Measurements from ENCODE around the gene ELAVL2. TPM values are rescaled to one million over a fixed set of nuclear protein-coding genes. Genes with fewer than 3 reads are reported as not detected.

ELAVL2 gene
- total RNA-seq, 1 experiment from 2014 or later = 16.8 TPM

DNA sequence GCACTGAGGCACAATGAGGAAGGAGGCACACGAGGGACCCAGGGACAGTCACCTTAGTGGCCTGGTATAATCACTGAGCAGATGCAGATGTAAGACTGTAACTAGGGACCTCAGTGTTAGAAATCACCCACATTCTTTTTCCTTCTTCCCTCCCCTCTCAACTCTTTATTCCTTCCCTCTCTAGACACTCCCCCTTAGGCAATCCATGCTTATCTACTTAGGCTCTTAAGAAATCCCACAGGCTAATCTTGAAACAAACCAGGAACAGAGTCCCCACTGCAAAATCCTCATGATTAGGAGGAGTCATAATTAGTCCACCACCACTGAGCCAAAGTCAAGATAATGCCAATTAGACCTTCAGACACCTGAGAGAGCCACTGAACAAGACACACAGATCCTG, 84.7 kb downstream of the ELAVL2 start:
- no CpG with 5 or more reads among the region's 1 CpG for WGBS (ENCODE audit: extremely low coverage, insufficient read length, low lambda C conversion rate)
- Histone ChIP-seq H3K27me3 (ENCODE audit: insufficient read depth, low read length) (no peaks in the 10 kb centered on the region), H3K9me3 (ENCODE audit: control insufficient read depth, low read depth, low read length) (no peaks in the 10 kb centered on the region), H3K4ac (ENCODE audit: low read depth, low read length) (no peak overlapping the region), H2BK12ac (ENCODE audit: insufficient read length, low read depth, low read length) (no peak overlapping the region), H2BK20ac (ENCODE audit: low read depth, low read length, poor library complexity, severe bottlenecking) (no peak overlapping the region), H3K79me1 (ENCODE audit: insufficient read depth, low read depth, low read length, poor library complexity, severe bottlenecking) (peaks cover 4% of the 10 kb centered on the region), H3K4me1 (ENCODE audit: insufficient read depth, low read length) (peaks cover 49% of the 10 kb centered on the region), H4K5ac (ENCODE audit: insufficient read length, low read depth, low read length) (no peak overlapping the region), H3K14ac (ENCODE audit: insufficient read depth, low read length) (no peak overlapping the region), H3K23ac (ENCODE audit: insufficient read length, low read depth, low read length) (no peak overlapping the region), H3K9ac (ENCODE audit: extremely low read depth, insufficient read length, low read length) (no peak overlapping the region), H4K20me1 (ENCODE audit: control insufficient read depth, insufficient read depth, insufficient read length) (no peaks in the 10 kb centered on the region), H3T11ph (ENCODE audit: low read length) (no peak overlapping the region), H2BK15ac (ENCODE audit: low read depth, low read length) (no peak overlapping the region), H3K56ac (ENCODE audit: insufficient read length, low read depth, low read length) (no peak overlapping the region), H3K23me2 (ENCODE audit: insufficient read length, low read depth, low read length, poor library complexity, severe bottlenecking) (no peaks in the 10 kb centered on the region), H2AFZ (ENCODE audit: low read length) (no peak overlapping the region), H3K18ac (ENCODE audit: insufficient read length, low read depth, low read length) (no peak overlapping the region), H2AK5ac (ENCODE audit: insufficient read length, low read length) (no peak overlapping the region), H3K4me2 (ENCODE audit: insufficient read depth, insufficient read length, low read length) (peak overlapping the region; percentile 63), H4K8ac (replicated peaks; ENCODE audit: insufficient read length, low read depth, low read length) (no peak overlapping the region), H3K79me2 (ENCODE audit: insufficient read depth, low read length) (peaks cover 35% of the 10 kb centered on the region; the same call in 1 of the 2 replicates), H2BK120ac (ENCODE audit: low read depth, low read length, poor library complexity, severe bottlenecking) (no peak overlapping the region), H3K27ac (ENCODE audit: insufficient read length, low read depth, low read length) (peak overlapping the region; percentile 79), H4K91ac (ENCODE audit: insufficient read length, low read depth, low read length) (no peak overlapping the region), H2BK5ac (ENCODE audit: insufficient read length, low read length) (no peak overlapping the region)
- Mint-ChIP-seq H3K9me3 (no peaks in the 10 kb centered on the region), H3K4me1 (peaks cover 70 to 79% of the 10 kb centered on the region in 2 experiments), H3K4me3 (peak overlapping the region in 1 of 2 experiments; percentile 64; a peak in 3 of 5 replicates), H3K27ac (peak overlapping the region; percentile 88 to 97 (median 93)), H3K27me3 (ENCODE audit: low read depth) (no peaks in the 10 kb centered on the region), H3K36me3 (ENCODE audit: insufficient read depth in 1 of 3, low read depth in 3 of 3) (peaks cover 0 to 3% (median 0%) of the 10 kb centered on the region in 3 experiments; a peak in 2 of 7 replicates)
- no peak for DNase-seq
- TF ChIP-seq, protein P1, sequence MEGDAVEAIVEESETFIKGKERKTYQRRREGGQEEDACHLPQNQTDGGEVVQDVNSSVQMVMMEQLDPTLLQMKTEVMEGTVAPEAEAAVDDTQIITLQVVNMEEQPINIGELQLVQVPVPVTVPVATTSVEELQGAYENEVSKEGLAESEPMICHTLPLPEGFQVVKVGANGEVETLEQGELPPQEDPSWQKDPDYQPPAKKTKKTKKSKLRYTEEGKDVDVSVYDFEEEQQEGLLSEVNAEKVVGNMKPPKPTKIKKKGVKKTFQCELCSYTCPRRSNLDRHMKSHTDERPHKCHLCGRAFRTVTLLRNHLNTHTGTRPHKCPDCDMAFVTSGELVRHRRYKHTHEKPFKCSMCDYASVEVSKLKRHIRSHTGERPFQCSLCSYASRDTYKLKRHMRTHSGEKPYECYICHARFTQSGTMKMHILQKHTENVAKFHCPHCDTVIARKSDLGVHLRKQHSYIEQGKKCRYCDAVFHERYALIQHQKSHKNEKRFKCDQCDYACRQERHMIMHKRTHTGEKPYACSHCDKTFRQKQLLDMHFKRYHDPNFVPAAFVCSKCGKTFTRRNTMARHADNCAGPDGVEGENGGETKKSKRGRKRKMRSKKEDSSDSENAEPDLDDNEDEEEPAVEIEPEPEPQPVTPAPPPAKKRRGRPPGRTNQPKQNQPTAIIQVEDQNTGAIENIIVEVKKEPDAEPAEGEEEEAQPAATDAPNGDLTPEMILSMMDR (conservative IDR thresholded peaks at IDR 0.05) = no peak
